Choroid plexus epithelial cell (primary cell): ENCODE results near the gene TMBIM6.

Source experiments
- DNase-seq: peaks from one replicate; pipeline ENCODE4 v3.0.0-alpha.2; 2010; ENCODE audit warnings: low read depth
- H3K4me3 ChIP-seq: 2 replicates; pipeline ENCODE4 v1.5.1; 2011; ENCODE audit warnings: low read depth, mild to moderate bottlenecking, control low read depth, low read length, moderate library complexity
- TF ChIP-seq, protein P1 (sequence below): conservative IDR thresholded peaks from 2 replicates; pipeline ENCODE4 v1.5.1; 2011; ENCODE audit warnings: low read depth, mild to moderate bottlenecking, control low read depth, inconsistent platforms, low read length, moderate library complexity

TMBIM6 gene

DNA sequence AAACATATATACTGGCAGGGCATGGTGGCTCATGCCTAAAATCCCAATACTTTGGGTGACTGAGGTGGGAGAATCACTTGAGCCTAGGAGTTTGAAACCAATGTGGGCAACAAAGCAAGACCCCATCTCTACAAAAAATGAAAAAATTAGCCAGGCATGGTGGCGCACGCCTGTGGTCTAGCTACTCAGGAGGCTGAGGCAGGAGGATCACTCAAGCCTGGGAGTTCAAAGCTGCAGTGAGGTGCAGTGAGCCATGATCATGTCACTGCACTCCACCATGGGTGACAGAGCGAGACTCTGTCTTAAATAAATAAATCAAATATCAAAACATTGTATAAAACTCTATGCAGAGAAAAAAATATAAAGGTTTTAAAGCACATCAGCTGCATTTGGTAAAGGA is 39.3 kb upstream of the TMBIM6 start:
- no peak overlapping the region for H3K4me3 ChIP-seq
- TF ChIP-seq, protein P1, sequence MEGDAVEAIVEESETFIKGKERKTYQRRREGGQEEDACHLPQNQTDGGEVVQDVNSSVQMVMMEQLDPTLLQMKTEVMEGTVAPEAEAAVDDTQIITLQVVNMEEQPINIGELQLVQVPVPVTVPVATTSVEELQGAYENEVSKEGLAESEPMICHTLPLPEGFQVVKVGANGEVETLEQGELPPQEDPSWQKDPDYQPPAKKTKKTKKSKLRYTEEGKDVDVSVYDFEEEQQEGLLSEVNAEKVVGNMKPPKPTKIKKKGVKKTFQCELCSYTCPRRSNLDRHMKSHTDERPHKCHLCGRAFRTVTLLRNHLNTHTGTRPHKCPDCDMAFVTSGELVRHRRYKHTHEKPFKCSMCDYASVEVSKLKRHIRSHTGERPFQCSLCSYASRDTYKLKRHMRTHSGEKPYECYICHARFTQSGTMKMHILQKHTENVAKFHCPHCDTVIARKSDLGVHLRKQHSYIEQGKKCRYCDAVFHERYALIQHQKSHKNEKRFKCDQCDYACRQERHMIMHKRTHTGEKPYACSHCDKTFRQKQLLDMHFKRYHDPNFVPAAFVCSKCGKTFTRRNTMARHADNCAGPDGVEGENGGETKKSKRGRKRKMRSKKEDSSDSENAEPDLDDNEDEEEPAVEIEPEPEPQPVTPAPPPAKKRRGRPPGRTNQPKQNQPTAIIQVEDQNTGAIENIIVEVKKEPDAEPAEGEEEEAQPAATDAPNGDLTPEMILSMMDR: no peak
- no peak for DNase-seq

- TF ChIP-seq, protein P1: no peak
- no peak overlapping the region for H3K4me3 ChIP-seq
- peak; percentile 21 for DNase-seq
Measured at GRCh38 chr12:49702676-49703215, 38.6 kb upstream of the TMBIM6 start.

GRCh38 chr12:49703647-49704137 is 37.7 kb upstream of the TMBIM6 start:
- H3K4me3 ChIP-seq: no peak overlapping the region
- TF ChIP-seq, protein P1: no peak
- peak; percentile 88 for DNase-seq

DNA sequence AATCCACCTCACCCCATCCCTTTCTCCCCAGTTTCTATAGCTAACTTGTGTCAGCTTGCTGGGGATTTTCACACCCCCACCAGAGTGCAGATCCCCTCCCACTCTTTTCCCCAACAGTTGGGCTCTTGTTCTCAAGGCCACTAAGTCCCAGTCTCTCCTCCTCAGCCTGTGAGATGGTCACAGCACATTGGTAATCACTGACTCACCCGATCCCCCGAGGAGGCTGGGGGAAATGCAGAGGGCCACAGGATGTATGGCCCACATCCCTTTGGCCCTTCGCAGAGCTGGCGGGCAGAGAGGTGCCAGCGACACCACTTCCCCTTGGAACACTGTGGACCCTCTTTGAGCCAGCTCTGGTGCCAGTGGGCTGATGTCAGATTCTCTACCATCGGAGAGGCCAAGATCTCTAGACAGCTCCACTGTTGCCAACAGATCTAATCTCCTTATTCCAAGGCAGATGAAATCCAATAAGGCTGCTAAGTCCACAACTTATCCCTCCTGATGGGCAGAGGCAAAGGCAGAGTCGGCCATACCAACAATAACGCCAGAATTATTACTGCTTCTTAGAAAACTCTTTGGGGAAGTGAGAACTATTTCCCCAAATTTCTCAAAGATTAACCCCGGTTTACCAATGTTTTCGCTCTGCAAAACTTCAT is 35.8 kb upstream of the TMBIM6 start:
- DNase-seq: peak; percentile 64
- TF ChIP-seq, protein P1: no peak
- H3K4me3 ChIP-seq: peak overlapping the region; percentile 76

GRCh38 chr12:49706351-49707127 is 34.8 kb upstream of the TMBIM6 start:
- peak; percentile 61 for DNase-seq
- TF ChIP-seq, protein P1: no peak
- peak overlapping the region; percentile 76 for H3K4me3 ChIP-seq

GRCh38 chr12:49707128-49707811 is 34.1 kb upstream of the TMBIM6 start, which contains the start of gene FMNL3:
TSS of gene FMNL3 (minus strand) at chr12:49707405. CDS start at chr12:49707180, 225 bp downstream.
- TF ChIP-seq, protein P1: peak; percentile 83
- H3K4me3 ChIP-seq: peak within 1 kb of the TSS; percentile 76
- DNase-seq: peak; percentile 98
